Stimulated activated CD8-positive, alpha-beta memory T cell treated with anti-CD3 and anti-CD28 coated beads, Interleukin-12 subunit alpha, Interleukin-12 subunit beta, amount 100 ng/mL, for 24 hours (primary cell): ENCODE data around the gene RPS8.
"Not testable (repeated sequence)": the region's sequence is repeated elsewhere in the genome, so short reads cannot be mapped to it uniquely, and the experiment has no call there.

Source experiments
- DNase-seq: peaks from one replicate; pipeline ENCODE4 v3.0.0-alpha.2; 2020; ENCODE audit errors: extremely low read depth

RPS8 gene

DNA sequence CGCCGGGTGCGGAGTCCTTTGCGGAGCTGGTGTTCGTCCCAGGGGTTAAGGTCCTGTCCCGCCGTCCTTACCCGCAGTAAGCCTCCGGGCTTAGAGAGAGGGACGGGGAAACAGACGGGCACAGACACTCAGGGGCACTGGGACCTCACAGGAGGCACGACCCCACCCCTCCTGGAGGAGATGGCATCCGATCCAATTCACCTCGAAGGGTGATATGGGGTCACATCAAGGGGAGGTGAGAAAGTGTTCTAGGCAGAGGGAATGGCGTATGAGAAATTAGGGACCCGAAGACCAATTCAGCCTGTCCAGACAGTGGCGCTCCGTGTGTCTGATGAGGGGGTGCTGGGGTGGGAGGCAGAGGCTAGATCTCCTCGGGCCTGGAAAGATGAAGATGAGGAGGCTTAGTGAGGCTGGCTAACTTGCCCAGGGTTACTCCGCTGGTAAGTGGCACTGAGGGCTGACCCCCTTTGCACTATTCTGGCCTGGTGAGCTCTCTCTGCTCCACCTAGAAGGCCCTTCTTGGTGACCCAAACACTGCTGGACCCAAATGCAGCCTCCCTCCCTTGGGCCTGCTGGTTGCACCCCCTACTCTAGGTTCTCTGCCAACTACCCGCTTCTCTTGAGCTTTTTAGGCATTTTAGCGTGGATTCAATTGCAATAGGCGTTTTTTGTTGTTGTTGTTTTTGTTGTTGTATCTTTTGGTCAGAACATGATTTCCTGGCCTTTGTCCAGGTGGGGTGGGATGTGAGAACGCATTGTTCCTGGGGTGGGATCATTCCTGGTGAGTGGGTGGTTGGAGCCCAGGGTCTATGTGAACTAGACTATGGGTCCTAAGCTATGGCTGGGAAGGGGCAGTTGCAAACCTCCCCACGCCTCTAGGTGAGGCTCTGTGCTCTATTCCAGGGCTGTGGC is 45.2 kb downstream of the RPS8 start:
- no peak for DNase-seq

DNA sequence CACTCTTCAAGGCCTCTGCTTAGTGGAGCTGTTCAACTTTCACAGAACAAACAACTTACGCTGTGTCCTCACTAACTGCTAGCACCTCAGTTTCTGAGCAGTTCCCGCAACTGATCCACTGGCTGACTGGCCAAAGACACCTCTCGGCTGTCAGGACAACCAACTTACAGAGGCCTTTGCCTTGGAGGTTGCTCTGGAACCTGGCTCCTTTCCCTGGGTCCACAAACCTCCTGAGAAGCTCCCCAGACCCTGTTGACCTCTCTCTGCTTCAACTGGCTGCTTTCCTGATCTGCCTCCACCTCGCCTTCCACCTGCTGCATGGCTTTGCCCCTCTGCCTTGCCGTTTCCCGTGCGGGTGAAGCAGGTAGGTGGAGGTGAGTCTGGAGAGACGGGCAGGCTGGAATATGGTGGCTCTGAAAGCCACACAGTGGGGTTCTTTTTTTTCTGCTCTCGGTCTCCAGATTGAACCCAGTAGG is 45.9 kb downstream of the RPS8 start:
- DNase-seq = no peak

DNA sequence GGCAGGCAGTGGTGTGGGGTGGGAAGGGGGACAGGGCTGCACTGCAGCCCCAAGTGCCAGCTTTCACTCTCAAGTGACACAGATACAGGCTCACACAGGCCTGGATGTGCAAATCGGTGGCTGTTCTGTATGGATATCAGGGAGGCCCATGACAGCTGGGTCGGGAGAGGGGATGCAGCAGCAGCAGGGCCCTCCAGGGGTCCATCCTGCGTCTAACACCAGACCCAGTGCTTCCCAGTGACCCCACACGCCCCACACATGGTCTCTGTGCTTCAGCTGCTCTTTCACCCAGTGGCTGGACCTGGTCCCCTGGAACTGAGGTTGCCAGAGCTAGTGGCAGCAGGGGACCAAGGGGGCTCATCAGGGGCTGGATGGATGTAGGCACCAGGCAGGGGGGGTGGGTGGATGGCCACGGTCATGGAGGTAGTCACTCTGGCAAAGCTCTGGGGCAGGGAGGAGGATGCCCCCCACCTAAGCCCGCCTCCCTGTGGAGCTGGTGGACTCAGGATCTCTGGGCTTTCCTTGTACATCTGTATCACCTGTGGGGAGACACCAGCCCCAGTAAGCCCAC is 46.9 kb downstream of the RPS8 start:
- no peak for DNase-seq

DNA sequence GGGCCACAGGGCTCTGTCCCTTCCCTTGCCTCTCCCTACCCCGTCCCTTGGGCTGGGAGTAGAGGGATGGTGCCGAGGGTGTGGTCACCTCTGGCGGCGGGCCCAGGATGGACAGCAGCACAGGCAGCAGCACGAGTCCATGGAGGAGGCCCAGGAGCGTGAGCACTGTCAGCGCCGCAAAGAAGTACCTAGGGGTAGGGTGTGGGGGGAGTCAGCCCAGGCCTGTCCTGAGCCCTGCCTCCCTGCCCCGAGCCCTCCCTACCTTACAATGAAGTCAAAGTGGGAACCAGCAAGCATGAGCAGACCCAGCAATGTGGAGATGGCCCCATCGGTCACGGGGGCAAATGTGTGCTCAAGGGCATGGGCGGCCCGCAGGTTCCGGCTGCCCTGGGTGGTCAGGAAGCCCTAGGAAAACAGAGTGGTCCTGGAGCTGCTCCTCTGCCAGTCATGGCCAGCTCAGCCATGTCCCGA is 47.7 kb downstream of the RPS8 start:
- no peak for DNase-seq

DNA sequence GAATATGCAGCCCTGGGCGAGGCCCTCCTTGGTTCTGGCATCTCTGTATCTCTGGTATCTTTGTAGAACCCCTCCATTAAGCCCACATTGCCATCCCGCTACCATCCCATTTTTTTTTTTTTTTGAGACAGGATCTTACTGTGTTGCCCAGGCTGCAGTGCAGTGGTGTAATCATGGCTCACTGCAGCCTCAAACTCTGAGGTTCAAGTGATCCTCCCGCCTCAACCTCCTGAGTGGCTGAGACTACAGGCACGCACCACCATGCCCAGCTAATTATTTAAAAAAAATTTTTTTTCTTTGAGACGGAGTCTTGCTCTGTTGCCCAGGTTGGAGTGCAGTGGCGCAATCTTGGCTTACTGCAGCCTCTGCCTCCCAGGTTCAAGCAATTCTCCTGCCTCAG is 49.1 kb downstream of the RPS8 start:
- DNase-seq = not testable (repeated sequence)

DNA sequence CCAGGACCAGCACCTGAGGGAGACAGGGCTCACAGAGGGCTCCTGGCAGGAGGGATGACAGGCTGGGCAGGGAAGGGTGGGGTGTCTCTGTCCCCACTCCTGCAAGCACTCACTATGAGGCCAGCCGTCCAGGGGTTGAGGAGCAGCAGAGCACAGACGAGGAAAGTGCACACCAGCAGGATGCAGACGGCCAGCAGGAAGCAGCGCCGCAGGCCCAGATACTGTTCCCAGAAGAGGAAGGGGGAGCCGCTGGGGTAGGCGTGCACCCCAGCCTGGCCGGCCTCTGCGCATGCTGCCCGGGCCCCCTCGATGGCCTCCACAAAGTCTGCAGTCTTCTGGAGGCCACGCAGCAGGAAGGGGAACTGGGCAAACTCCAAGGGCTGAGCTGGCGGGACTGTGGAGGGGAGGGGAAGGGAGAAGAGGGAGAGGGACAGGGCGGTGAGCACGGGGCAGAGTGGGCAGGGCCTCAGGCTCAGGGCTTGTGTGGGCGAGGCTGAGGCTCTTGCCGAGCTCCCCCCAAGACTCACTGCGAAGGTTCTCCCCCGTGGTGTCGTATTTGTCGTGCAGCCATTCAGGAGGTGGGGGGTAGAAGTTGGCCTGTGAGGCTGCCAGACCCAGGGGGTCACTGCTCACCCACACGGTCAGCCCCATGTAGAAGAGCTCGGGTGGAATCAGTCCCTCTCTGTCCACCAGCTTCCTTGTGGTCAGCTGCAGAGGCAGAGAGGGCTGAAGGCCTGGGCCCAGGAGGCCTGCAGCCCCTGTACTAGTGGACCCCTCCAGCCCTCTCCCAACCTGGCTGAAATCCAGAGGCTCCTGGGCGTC is 51.2 kb downstream of the RPS8 start:
- DNase-seq = no peak

DNA sequence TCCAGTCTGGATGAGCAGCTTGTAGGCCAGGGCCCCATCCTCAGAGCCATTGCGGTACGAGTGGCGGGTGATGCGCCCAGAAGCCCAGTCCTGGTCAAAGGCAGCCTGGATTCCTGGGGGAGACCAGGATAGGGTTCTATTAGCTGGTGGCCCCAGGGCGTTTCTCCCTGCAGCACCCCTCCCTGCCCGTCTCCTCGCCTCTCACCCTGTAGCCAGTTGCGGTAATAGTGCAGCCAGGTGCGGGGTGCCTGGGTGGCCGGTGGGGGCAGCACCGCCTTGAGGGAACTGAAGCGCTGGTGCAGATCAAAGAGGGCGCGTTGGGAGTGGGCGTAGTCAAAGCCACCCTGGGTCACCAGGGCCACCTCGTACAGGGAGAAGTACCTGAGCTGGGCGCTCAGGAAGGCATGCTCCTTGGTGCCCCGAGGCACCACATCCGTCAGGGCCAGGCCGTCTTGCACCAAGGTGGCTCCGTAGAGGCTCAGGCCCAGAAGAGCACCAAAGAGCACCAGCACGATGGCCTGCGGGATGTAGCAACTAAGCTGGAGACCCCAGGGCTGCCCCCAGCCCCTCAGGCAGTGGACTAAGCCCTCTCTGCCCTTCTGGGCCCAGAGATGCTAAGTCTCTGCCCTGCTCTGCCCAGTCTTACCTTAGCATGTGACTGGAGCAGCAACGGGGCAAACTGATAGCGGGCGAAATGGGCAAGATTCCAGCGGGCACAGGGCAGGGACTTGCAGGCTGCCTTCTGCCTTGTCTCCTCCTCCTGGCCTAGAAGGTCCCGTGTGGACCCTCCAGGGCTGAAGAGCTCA is 52.1 kb downstream of the RPS8 start:
- DNase-seq = no peak

DNA sequence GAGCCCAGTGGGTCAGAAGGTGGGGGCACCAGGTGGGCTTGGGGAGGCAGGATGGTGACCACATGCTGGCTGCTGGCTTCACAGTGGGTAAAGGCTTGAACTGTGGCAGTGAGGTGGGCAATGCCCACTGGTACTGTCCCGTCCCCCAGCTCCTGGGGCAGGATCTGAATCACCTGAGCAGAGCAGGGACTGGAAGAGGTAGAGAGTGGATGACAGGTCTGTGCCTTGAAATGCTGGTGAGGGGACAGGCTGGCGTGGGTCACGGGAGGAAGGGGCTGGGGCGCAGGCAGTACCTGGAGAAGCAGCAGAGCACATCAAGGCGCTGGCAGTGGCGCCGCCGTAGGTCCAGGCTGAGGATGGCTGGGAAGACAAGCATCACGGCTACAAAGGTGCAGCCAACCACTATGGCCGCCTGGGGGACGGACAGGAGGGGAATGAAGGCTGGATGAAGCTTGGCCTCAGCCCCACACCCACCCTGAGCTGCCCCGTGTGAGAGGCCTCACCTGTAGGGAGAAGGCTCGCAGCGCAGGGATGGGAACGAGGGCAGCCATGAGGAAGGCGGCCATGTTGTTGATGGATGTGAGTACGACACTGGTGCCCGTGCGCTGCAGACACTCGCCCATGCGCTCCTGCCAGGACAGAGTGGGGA is 52.8 kb downstream of the RPS8 start:
- no peak for DNase-seq
